Activated CD4-positive, alpha-beta memory T cell treated with anti-CD3 and anti-CD28 coated beads, Interleukin-2, amount 10 ng/mL, durations not matched to agents 7 days and 5 days (primary cell): ENCODE data around the gene ARHGAP26. TPM values are rescaled to one million over a fixed set of nuclear protein-coding genes. Genes with fewer than 3 reads are reported as not detected.

Experiments used
- CTCF ChIA-PET: fragments of 350-600 bp; sonication (Branson Sonifier 250); formaldehyde crosslinking; loops from one replicate; lab custom pipeline; 2021; ENCODE audit warnings: antibody characterized with exemption, inconsistent platforms; lab: Charles Lee
- POLR2A ChIA-PET: fragments of 350-600 bp; sonication (Branson Sonifier 250); formaldehyde crosslinking; loops from one replicate; lab custom pipeline; 2021; ENCODE audit warnings: antibody characterized with exemption; lab: Charles Lee
- DNase-seq: peaks from one replicate; pipeline ENCODE4 v3.0.0-alpha.2; 2020
- H3K27ac Mint-ChIP-seq: one replicate; pipeline ENCODE4 v1.8.0; 2021; ENCODE audit warnings: mild to moderate bottlenecking, mixed read lengths
- H3K27me3 Mint-ChIP-seq: one replicate; pipeline ENCODE4 v1.8.0; 2021; ENCODE audit warnings: mixed read lengths
- H3K36me3 Mint-ChIP-seq: one replicate; pipeline ENCODE4 v1.8.0; 2021; ENCODE audit warnings: low read depth, mixed read lengths
- H3K4me1 Mint-ChIP-seq: one replicate; pipeline ENCODE4 v1.8.0; 2021; ENCODE audit warnings: mixed read lengths
- H3K4me3 Mint-ChIP-seq: one replicate; pipeline ENCODE4 v1.8.0; 2021; ENCODE audit warnings: mild to moderate bottlenecking, mixed read lengths
- H3K9me3 Mint-ChIP-seq: one replicate; pipeline ENCODE4 v1.8.0; 2021; ENCODE audit warnings: mixed read lengths
- total RNA-seq, 2 experiments: library from RNA; stranded (reverse); gene quantifications; one replicate each; pipeline ENCODE4 v1.2.3, GENCODE V29; 2021

Gene ARHGAP26, protein sequence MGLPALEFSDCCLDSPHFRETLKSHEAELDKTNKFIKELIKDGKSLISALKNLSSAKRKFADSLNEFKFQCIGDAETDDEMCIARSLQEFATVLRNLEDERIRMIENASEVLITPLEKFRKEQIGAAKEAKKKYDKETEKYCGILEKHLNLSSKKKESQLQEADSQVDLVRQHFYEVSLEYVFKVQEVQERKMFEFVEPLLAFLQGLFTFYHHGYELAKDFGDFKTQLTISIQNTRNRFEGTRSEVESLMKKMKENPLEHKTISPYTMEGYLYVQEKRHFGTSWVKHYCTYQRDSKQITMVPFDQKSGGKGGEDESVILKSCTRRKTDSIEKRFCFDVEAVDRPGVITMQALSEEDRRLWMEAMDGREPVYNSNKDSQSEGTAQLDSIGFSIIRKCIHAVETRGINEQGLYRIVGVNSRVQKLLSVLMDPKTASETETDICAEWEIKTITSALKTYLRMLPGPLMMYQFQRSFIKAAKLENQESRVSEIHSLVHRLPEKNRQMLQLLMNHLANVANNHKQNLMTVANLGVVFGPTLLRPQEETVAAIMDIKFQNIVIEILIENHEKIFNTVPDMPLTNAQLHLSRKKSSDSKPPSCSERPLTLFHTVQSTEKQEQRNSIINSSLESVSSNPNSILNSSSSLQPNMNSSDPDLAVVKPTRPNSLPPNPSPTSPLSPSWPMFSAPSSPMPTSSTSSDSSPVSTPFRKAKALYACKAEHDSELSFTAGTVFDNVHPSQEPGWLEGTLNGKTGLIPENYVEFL
- 10 to 100 TPM; 14.8 to 17.1 TPM for total RNA-seq

- Mint-ChIP-seq H3K27me3 (peaks cover 3% of the 10 kb centered on the region), H3K36me3 (no peaks in the 10 kb centered on the region), H3K9me3 (no peaks in the 10 kb centered on the region), H3K4me3 (peak within 1 kb of the TSS; percentile 91), H3K4me1 (peaks cover 33% of the 10 kb centered on the region), H3K27ac (peak within 1 kb of the TSS; percentile 72)
- ChIA-PET POLR2A (interaction anchor here (0.5 to 2.8 kb wide), 14 partner anchors 12 to 675 kb away, joined by 3 to 27 read pairs (median 5); no protein-coding TSS in a partner anchor), CTCF (interaction anchor here (0.6 to 7.5 kb wide), 20 partner anchors 10 to 233 kb away, joined by 3 to 48 read pairs (median 4); no protein-coding TSS in a partner anchor)
- peak; percentile 94 for DNase-seq
Observed at GRCh38 chr5:142769793-142770649, at the start of gene ARHGAP26. Gene ARHGAP26, plus strand, starts transcription at chr5:142770377. Its CDS starts 385 bp downstream, at chr5:142770762.

DNA sequence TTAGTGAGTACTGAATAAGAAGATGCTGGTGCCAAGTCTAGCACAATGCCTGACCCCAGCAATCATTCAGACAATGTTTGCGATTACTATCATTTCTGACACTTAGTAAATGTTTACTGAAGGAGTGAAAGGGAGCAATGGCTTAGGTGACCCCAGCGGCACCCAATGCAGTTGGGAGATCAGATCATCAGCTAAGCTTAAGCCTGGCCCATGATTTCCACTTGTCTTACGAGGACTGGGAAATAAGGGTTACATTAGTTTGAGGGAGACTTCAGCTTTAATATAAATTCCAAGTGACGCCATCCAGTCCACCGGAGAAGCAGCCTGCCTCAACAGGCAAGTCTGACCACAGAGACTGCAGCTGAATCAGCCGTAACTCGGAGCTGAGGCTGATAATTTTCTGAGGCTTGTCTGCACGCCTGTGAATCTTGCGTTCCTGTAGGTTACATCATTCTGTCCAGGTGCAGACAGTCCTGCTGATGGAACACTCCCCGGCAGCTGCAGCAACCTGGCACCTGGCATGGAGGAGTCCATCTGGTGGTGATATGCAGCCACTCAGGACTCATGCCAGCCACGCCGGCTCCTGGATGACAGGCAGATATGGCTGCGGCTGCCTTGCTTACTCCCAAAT, 49.4 kb upstream of the ARHGAP26 start:
- H3K27ac Mint-ChIP-seq, result no peak overlapping the region
- no peaks in the 10 kb centered on the region for H3K36me3 Mint-ChIP-seq
- no peaks in the 10 kb centered on the region for H3K9me3 Mint-ChIP-seq
- no peak overlapping the region for H3K4me3 Mint-ChIP-seq
- POLR2A ChIA-PET, result no interaction called here
- no peak for DNase-seq
- CTCF ChIA-PET, result interaction anchor here (1.0 to 4.0 kb wide), 4 partner anchors 8 to 168 kb away, joined by 4 to 25 read pairs (median 8); no protein-coding TSS in a partner anchor
- H3K4me1 Mint-ChIP-seq, result peaks cover 4% of the 10 kb centered on the region
- peaks cover 2% of the 10 kb centered on the region for H3K27me3 Mint-ChIP-seq

DNA sequence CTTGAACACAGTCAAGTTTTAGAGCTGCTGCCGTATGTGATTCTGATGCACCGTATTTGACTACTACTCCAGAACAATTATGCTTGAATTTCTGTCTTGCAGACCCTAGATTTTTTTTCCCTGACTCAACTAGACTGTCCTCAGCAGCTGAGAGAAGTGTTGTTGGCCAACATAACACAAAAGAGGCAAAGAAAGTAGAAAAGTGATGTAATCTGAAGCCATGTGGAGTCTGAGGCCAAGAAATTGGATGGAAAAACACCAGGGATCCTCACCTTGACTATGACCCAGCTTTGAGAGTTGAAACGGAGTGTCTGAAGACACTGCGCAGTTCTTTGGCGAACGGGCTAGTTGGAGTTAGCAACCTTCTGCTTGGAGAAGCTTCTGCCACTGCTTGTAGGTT, 48.0 kb upstream of the ARHGAP26 start:
- Mint-ChIP-seq H3K27me3 (no peaks in the 10 kb centered on the region), H3K27ac (no peak overlapping the region), H3K4me1 (peaks cover 12% of the 10 kb centered on the region), H3K36me3 (no peaks in the 10 kb centered on the region), H3K4me3 (no peak overlapping the region), H3K9me3 (no peaks in the 10 kb centered on the region)
- DNase-seq, result no peak
- ChIA-PET POLR2A (interaction anchor here (0.8 kb wide), 1 partner anchor 16 kb away, joined by 3 read pairs; no protein-coding TSS in a partner anchor), CTCF (interaction anchor here (1.7 to 4.0 kb wide), 3 partner anchors 9 to 166 kb away, joined by 5 to 25 read pairs (median 11); no protein-coding TSS in a partner anchor)

DNA sequence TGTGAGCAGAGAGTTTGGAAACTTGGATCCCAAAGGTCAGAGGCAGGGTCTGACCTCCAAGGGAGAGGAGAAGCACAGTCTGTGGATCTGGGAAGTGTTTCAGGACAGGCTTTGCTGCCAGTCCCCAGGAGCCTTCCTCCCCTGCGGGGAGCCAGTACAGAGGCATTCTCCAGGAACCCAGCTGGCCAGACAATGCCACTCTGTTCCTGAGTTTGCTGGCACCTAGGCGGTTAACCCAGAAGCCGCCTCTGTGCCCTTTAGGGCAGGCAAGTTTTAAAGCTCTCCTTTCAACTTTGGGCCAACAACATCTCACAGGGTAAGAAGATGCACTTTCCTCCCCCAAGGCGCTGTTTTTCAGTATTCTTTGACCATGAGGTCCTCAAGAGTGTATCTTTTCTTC, 47.3 kb upstream of the ARHGAP26 start:
- H3K4me3 Mint-ChIP-seq, result no peak overlapping the region
- no peaks in the 10 kb centered on the region for H3K27me3 Mint-ChIP-seq
- DNase-seq, result no peak
- no peak overlapping the region for H3K27ac Mint-ChIP-seq
- H3K4me1 Mint-ChIP-seq, result peaks cover 10% of the 10 kb centered on the region
- ChIA-PET POLR2A (interaction anchor here (1.0 kb wide), 1 partner anchor 48 kb away, joined by 3 read pairs; no protein-coding TSS in a partner anchor), CTCF (interaction anchor here (1.2 to 4.0 kb wide), 5 partner anchors 10 to 166 kb away, joined by 3 to 25 read pairs (median 5); no protein-coding TSS in a partner anchor)
- H3K36me3 Mint-ChIP-seq, result no peaks in the 10 kb centered on the region
- H3K9me3 Mint-ChIP-seq, result no peaks in the 10 kb centered on the region

DNA sequence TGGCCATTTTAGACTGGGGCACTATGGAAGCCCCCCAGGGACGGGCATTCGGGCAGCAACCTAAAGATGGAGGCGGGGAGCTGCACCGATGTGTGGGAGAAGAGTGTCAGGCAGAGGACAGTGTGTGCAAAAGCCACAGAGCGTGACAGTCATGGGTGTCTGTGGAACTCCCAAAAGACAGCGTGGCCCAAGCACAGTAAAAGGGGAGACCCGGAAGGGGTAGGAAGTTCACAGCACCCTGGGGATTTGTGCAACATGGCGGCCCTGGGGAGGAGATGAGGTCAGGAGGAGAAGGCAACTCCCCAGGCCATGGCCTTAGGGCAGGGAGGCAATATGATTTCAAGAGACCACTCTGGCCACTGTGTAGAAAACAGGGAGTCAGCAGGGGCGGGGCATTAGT, 45.4 kb upstream of the ARHGAP26 start:
- Mint-ChIP-seq H3K27ac (no peak overlapping the region), H3K36me3 (no peaks in the 10 kb centered on the region), H3K27me3 (no peaks in the 10 kb centered on the region), H3K4me1 (peaks cover 10% of the 10 kb centered on the region), H3K4me3 (no peak overlapping the region), H3K9me3 (no peaks in the 10 kb centered on the region)
- CTCF ChIA-PET, result interaction anchor here (1.3 to 4.0 kb wide), 2 partner anchors 10 to 12 kb away, joined by 3 to 25 read pairs; no protein-coding TSS in a partner anchor
- POLR2A ChIA-PET, result no interaction called here
- no peak for DNase-seq

DNA sequence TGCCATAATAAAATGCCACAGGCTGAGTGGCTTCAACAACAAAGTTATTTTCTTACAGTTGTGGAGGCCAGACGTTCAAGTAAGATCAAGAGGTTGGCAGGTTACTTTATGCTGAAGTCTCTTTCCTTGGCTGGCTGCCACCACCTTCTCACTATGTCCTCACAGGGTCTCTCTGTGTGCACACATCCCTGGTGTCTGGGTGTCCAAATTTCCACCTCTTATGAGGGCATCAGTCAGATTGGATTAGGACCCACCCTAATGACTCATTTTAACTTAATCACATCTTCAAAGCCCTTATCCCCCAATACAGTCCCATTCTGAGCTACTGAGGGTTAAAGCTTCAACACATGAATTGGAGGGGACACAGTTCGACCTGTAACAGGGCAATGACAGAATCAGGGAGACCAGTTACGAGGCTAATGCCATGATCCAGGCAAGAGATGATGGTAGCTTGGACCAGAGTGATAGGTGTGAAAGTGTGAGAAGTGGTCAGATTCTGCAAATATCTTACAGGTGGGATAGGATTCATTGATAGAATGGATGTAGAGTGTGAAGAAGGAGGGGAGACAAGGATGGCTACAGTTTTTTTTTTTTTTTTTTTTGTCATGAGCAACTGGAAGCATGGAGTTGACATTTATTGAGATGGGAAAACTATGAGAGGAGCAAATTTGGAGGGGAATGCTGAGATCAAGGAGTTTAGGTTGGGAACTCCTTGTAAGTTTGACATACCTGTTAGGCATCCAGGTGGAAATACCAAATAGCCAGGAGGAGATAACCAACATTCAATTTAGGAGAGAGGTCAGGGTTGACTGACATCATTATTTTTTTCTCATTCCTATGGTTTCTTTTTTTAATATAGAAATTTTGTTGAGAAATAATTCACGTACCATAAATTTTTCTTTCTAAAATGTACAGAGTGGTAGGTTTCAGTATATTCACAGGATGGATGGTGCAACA, 44.7 kb upstream of the ARHGAP26 start:
- ChIA-PET CTCF (interaction anchor here (1.3 kb wide), 1 partner anchor 11 kb away, joined by 3 read pairs; no protein-coding TSS in a partner anchor), POLR2A (no interaction called here)
- Mint-ChIP-seq H3K27ac (no peak overlapping the region), H3K4me3 (no peak overlapping the region), H3K4me1 (peaks cover 10% of the 10 kb centered on the region), H3K36me3 (no peaks in the 10 kb centered on the region), H3K9me3 (no peaks in the 10 kb centered on the region), H3K27me3 (no peaks in the 10 kb centered on the region)
- DNase-seq, result no peak

DNA sequence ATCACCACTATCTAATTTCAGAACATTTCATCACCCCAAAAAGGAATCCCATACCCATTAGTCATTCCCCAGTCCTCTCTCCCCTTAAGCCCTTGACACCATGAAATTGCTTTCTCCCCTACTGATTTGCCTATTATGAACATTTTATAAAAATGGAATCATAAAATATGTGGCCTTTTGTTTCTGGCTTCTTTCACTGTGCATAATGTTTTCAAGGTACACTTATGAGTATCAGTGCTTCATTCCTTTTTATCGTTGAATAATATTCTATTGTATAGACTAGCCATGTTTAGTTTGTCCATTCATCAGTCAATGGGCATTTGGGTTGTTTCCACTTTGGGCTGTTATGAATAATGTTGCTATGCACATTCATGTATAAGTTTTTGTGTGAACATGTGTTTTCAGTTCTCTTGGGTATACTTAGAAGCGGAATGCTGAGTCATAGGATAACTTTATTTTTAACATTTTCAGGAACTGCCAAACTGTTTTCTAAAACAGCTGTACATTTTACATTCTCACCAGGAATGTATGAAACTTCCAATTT, 43.9 kb upstream of the ARHGAP26 start:
- ChIA-PET CTCF (interaction anchor here (3.6 kb wide), 1 partner anchor 13 kb away, joined by 11 read pairs; no protein-coding TSS in a partner anchor), POLR2A (no interaction called here)
- Mint-ChIP-seq H3K27me3 (no peaks in the 10 kb centered on the region), H3K4me3 (no peak overlapping the region), H3K36me3 (no peaks in the 10 kb centered on the region), H3K9me3 (no peaks in the 10 kb centered on the region), H3K4me1 (peaks cover 10% of the 10 kb centered on the region), H3K27ac (no peak overlapping the region)
- DNase-seq, result no peak

DNA sequence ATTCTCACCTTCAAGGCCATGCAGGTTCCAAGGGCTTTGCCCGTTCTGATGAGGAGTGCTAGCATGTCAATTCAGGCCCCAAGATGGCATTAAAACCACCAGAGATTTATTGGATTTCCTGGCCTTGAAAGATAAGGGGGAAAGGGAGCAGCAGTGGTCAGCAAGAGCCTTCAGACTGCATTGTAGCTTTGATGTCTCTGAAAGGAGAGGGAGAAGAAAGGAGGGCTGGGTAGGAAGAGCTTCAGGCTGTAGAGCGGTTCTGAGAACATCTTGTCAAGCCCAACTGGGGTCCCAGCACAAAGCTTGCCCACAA, 42.5 kb upstream of the ARHGAP26 start:
- no peak for DNase-seq
- no peaks in the 10 kb centered on the region for H3K27me3 Mint-ChIP-seq
- no peaks in the 10 kb centered on the region for H3K36me3 Mint-ChIP-seq
- H3K27ac Mint-ChIP-seq, result no peak overlapping the region
- ChIA-PET POLR2A (interaction anchor here (1.2 kb wide), 1 partner anchor 15 kb away, joined by 3 read pairs; no protein-coding TSS in a partner anchor), CTCF (interaction anchor here (1.4 to 3.6 kb wide), 3 partner anchors 14 to 139 kb away, joined by 3 to 11 read pairs (median 4); no protein-coding TSS in a partner anchor)
- H3K4me1 Mint-ChIP-seq, result peaks cover 10% of the 10 kb centered on the region
- no peak overlapping the region for H3K4me3 Mint-ChIP-seq
- H3K9me3 Mint-ChIP-seq, result no peaks in the 10 kb centered on the region

DNA sequence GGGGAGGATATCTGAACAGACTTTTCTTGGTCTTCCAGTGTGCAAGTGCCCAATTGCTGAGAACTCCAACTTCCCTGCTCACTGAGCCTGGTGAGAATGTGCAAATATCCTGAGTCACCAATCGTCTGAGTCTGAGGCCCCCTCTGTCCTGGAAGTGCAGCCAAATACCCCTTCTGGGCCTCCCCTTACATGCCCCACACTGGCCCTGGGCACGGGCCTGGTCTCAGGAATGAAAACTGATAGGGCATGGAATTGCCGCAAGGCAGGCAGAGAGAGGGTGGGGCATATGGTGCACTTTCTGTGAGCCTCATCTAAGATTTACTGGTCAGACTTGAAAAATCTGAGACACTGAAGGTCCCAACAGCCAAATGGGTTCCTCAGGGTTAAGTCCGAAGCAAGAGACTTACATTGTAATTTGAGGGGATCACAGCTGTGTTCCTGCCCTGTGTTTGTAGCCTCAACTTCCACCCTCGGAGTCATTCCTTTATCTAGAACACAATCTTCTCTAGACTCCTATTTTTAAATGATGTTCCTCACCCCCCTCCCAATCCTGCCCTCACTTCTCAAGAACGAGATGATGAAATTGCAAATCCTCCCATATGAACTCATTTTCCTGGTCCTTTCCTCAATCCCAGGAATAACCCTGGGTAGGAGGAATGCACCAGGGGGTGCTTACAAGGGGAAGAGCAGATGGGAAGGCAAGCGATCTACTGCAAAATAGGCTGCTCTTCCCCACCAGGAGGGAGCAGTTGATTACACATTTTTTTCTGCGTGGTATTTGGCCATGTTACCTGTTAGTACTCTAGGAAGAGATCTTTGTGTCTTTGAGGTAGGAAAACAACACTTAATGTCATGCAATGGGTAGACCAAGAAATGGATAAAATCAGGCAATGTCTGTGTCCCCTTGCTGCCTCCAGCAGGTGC, 34.6 kb upstream of the ARHGAP26 start:
- H3K4me1 Mint-ChIP-seq, result peaks cover 13% of the 10 kb centered on the region
- POLR2A ChIA-PET, result no interaction called here
- CTCF ChIA-PET, result interaction anchor here (1.0 to 2.9 kb wide), 4 partner anchors 13 to 132 kb away, joined by 3 to 9 read pairs (median 5); no protein-coding TSS in a partner anchor
- no peaks in the 10 kb centered on the region for H3K27me3 Mint-ChIP-seq
- no peaks in the 10 kb centered on the region for H3K36me3 Mint-ChIP-seq
- no peak overlapping the region for H3K4me3 Mint-ChIP-seq
- no peak overlapping the region for H3K27ac Mint-ChIP-seq
- DNase-seq, result no peak
- no peaks in the 10 kb centered on the region for H3K9me3 Mint-ChIP-seq

GRCh38 chr5:142736247-142736632, 33.9 kb upstream of the ARHGAP26 start:
- ChIA-PET CTCF (interaction anchor here (1.0 to 2.9 kb wide), 3 partner anchors 12 to 131 kb away, joined by 4 to 9 read pairs (median 8); no protein-coding TSS in a partner anchor), POLR2A (no interaction called here)
- DNase-seq, result no peak
- peaks cover 2% of the 10 kb centered on the region for H3K27me3 Mint-ChIP-seq
- no peaks in the 10 kb centered on the region for H3K36me3 Mint-ChIP-seq
- H3K4me1 Mint-ChIP-seq, result peaks cover 13% of the 10 kb centered on the region
- no peak overlapping the region for H3K4me3 Mint-ChIP-seq
- H3K27ac Mint-ChIP-seq, result no peak overlapping the region
- no peaks in the 10 kb centered on the region for H3K9me3 Mint-ChIP-seq
